Naive B cell (primary cell): ENCODE data around the gene LRP1-AS. TPM values are rescaled to one million over a fixed set of nuclear protein-coding genes. Genes with fewer than 3 reads are reported as not detected.

Experiments used
- ATAC-seq, 2 donors: fragments of 150-1000 bp; cut with Tn5 transposase; 2 replicates each; pipeline ENCODE4 v1.10.0; 2021; ENCODE audit warnings: low read depth in 2 of 2, mild to moderate bottlenecking in 2 of 2, moderate library complexity in 2 of 2
- DNase-seq: peaks from one replicate; pipeline ENCODE4 v3.0.0; 2022
- H3K27ac Mint-ChIP-seq, 6 donors: one replicate each; pipeline ENCODE4 v1.8.0; 2020 to 2022; ENCODE audit warnings: mild to moderate bottlenecking in 6 of 6, mixed read lengths in 6 of 6, moderate library complexity in 5 of 6, inconsistent platforms in 2 of 6
- H3K27me3 Mint-ChIP-seq, 3 donors: one replicate each; pipeline ENCODE4 v1.8.0; 2021 to 2022; ENCODE audit warnings: mixed read lengths in 3 of 3, mild to moderate bottlenecking in 1 of 3
- H3K36me3 Mint-ChIP-seq, 2 donors: one replicate each; pipeline ENCODE4 v1.8.0; 2020 to 2022; ENCODE audit warnings: mixed read lengths in 2 of 2, inconsistent platforms in 1 of 2, mild to moderate bottlenecking in 1 of 2
- H3K4me1 Mint-ChIP-seq, 3 donors: one replicate each; pipeline ENCODE4 v1.8.0; 2020 to 2022; ENCODE audit warnings: mixed read lengths in 3 of 3, inconsistent platforms in 1 of 3, mild to moderate bottlenecking in 1 of 3, moderate library complexity in 1 of 3
- H3K4me3 Mint-ChIP-seq, 8 donors: one replicate each; pipeline ENCODE4 v1.8.0; 2020 to 2022; ENCODE audit warnings: mild to moderate bottlenecking in 8 of 8, mixed read lengths in 8 of 8, moderate library complexity in 8 of 8, inconsistent platforms in 2 of 8
- H3K9me3 Mint-ChIP-seq, 7 donors: one replicate each; pipeline ENCODE4 v1.8.0; 2020 to 2022; ENCODE audit warnings: mixed read lengths in 7 of 7, mild to moderate bottlenecking in 5 of 7, inconsistent platforms in 2 of 7, moderate library complexity in 1 of 7
- polyA plus RNA-seq, 6 donors: library from polyadenylated mRNA; unstranded; fragments of 300-500 nt; fragmentation: Illumina TruSeq; gene quantifications; one replicate each; pipeline ENCODE4 v1.2.3, GENCODE V29; 2021; ENCODE audit warnings: low read depth in 6 of 6

LRP1-AS gene
- polyA plus RNA-seq, 6 donors from 2014 or later: not detected

DNA sequence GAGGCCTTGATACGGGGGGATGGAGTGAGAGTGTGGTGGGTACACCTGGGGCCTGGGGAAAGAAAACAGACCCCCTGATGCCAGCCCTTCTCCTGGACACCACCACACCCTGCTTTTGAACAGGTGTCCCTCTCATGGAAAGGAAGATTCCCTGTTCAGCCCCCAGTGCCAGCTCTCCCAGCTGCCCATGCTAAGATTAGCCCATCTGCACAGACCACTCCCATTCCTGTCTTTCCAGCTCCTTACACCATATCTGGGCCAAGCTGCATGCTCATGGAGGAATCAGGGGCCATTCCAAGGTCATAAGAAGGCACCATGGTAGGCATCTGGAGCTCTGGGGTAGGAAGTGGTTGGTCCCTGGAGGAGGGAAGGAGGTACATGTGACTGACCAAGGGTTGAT, 48.9 kb downstream of the LRP1-AS start:
- peaks cover 6 to 27% of the 10 kb centered on the region in 2 donors for H3K36me3 Mint-ChIP-seq

GRCh38 chr12:57097554-57097835, 49.9 kb downstream of the LRP1-AS start:
- H3K36me3 Mint-ChIP-seq: peaks cover 6 to 27% of the 10 kb centered on the region in 2 donors
- no peak overlapping the region for H3K4me3 Mint-ChIP-seq
- peak overlapping the region in 1 of 6 donors; percentile 9 for H3K27ac Mint-ChIP-seq
- H3K4me1 Mint-ChIP-seq: peaks cover 46 to 62% (median 61%) of the 10 kb centered on the region in 3 donors
- H3K27me3 Mint-ChIP-seq: no peaks in the 10 kb centered on the region
- no peaks in the 10 kb centered on the region for H3K9me3 Mint-ChIP-seq
- no peak for DNase-seq
- ATAC-seq: no peak

More for the DNA sequence above, 48.9 kb downstream of the LRP1-AS start:
- H3K9me3 Mint-ChIP-seq: no peaks in the 10 kb centered on the region
- no peak overlapping the region for H3K4me3 Mint-ChIP-seq
- no peaks in the 10 kb centered on the region for H3K27me3 Mint-ChIP-seq
- peak overlapping the region in 3 of 6 donors; percentile 61 to 91 (median 86) for H3K27ac Mint-ChIP-seq
- ATAC-seq: no peak
- DNase-seq: no peak
- H3K4me1 Mint-ChIP-seq: peaks cover 38 to 53% (median 52%) of the 10 kb centered on the region in 3 donors

GRCh38 chr12:57096748-57097553, 50.5 kb downstream of the LRP1-AS start:
- no peak for DNase-seq
- peaks cover 6 to 27% of the 10 kb centered on the region in 2 donors for H3K36me3 Mint-ChIP-seq
- peak overlapping the region in 5 of 6 donors; percentile 33 to 92 (median 70) for H3K27ac Mint-ChIP-seq
- no peaks in the 10 kb centered on the region for H3K9me3 Mint-ChIP-seq
- H3K27me3 Mint-ChIP-seq: no peaks in the 10 kb centered on the region
- H3K4me1 Mint-ChIP-seq: peaks cover 45 to 67% (median 60%) of the 10 kb centered on the region in 3 donors
- H3K4me3 Mint-ChIP-seq: no peak overlapping the region
- ATAC-seq: no peak

GRCh38 chr12:57096099-57096572, 51.3 kb downstream of the LRP1-AS start:
- H3K9me3 Mint-ChIP-seq: no peaks in the 10 kb centered on the region
- DNase-seq: no peak
- no peaks in the 10 kb centered on the region for H3K27me3 Mint-ChIP-seq
- peaks cover 51 to 71% (median 61%) of the 10 kb centered on the region in 3 donors for H3K4me1 Mint-ChIP-seq
- no peak for ATAC-seq
- H3K4me3 Mint-ChIP-seq: no peak overlapping the region
- H3K36me3 Mint-ChIP-seq: peaks cover 6 to 27% of the 10 kb centered on the region in 2 donors
- peak overlapping the region in 3 of 6 donors; percentile 22 to 54 (median 26) for H3K27ac Mint-ChIP-seq

GRCh38 chr12:57095440-57095839, 52.0 kb downstream of the LRP1-AS start:
- Mint-ChIP-seq H3K36me3 (peaks cover 6 to 27% of the 10 kb centered on the region in 2 donors), H3K27ac (peak overlapping the region in 4 of 6 donors; percentile 44 to 97 (median 84)), H3K27me3 (no peaks in the 10 kb centered on the region), H3K4me1 (peaks cover 56 to 76% (median 64%) of the 10 kb centered on the region in 3 donors), H3K9me3 (no peaks in the 10 kb centered on the region), H3K4me3 (peak overlapping the region in 2 of 8 donors; percentile 5 to 79)
- DNase-seq (no peak), ATAC-seq (no peak)

Other genes starting within 250 kb of the LRP1-AS start
- gene SDR9C7, start 213.2 kb downstream of the LRP1-AS start, polyA plus RNA-seq: not detected
- under 1 TPM in 1 of 6 donors, not detected in 5; 0.41 TPM for gene RDH16, start 190.0 kb downstream of the LRP1-AS start, polyA plus RNA-seq
- 1 to 10 TPM; 2.0 to 4.8 (median 2.6) TPM for gene ZBTB39, start 141.1 kb downstream of the LRP1-AS start, polyA plus RNA-seq
- not detected for gene TAC3, start 131.1 kb downstream of the LRP1-AS start, polyA plus RNA-seq
- not detected for gene MYO1A, start 97.5 kb downstream of the LRP1-AS start, polyA plus RNA-seq
- 1 to 10 TPM; 3.9 to 7.1 (median 5.9) TPM for gene NEMP1, start 68.8 kb downstream of the LRP1-AS start, polyA plus RNA-seq
- 1 to 10 TPM in 5 of 6 donors, under 1 TPM in 1; 0.54 to 2.6 (median 1.6) TPM for gene NAB2, start 58.5 kb downstream of the LRP1-AS start, polyA plus RNA-seq
- gene STAT6, start 36.3 kb downstream of the LRP1-AS start, polyA plus RNA-seq: 100 to 1,000 TPM in 5 of 6 donors, 10 to 100 TPM in 1; 88.2 to 172 (median 159) TPM
- under 1 TPM in 3 of 6 donors, not detected in 3; 0.04 to 0.55 (median 0.09) TPM for gene LRP1, start 19.1 kb downstream of the LRP1-AS start, polyA plus RNA-seq
- 1 to 10 TPM; 1.2 to 4.9 (median 2.8) TPM for gene NXPH4, start 69.2 kb upstream of the LRP1-AS start, polyA plus RNA-seq
- gene SHMT2, start 82.1 kb upstream of the LRP1-AS start, polyA plus RNA-seq: 100 to 1,000 TPM; 160 to 183 (median 173) TPM
- gene STAC3, start 103.6 kb upstream of the LRP1-AS start, polyA plus RNA-seq: under 1 TPM in 4 of 6 donors, not detected in 2; 0.32 to 0.43 (median 0.38) TPM